Activated naive CD4-positive, alpha-beta T cell treated with Interleukin-2 at 50 U/mL for 16 hours (primary cell): Measurements from ENCODE around the gene SEMA6B.
A peak's percentile ranks its signal among the peaks of the same experiment; 100 is the strongest.

Experiments used
- DNase-seq: peaks from one replicate; pipeline ENCODE4 v3.0.0-alpha.2; 2020

SEMA6B gene

GRCh38 chr19:4588291-4588761, 28.8 kb upstream of the SEMA6B start:
- DNase-seq = no peak

GRCh38 chr19:4587527-4587926, 28.0 kb upstream of the SEMA6B start:
- no peak for DNase-seq

- no peak for DNase-seq
These were observed 27.2 kb upstream of the SEMA6B start for GRCh38 chr19:4586691-4587090.

GRCh38 chr19:4586245-4586644, 26.8 kb upstream of the SEMA6B start:
- no peak for DNase-seq

- no peak for DNase-seq
These were observed 26.1 kb upstream of the SEMA6B start for GRCh38 chr19:4585556-4585955.

GRCh38 chr19:4584670-4585460, 25.4 kb upstream of the SEMA6B start:
- DNase-seq = no peak

GRCh38 chr19:4583961-4584669, 24.6 kb upstream of the SEMA6B start:
- peak; percentile 8 for DNase-seq

- no peak for DNase-seq
These were observed 23.7 kb upstream of the SEMA6B start for GRCh38 chr19:4582980-4583842.

- peak; percentile 14 for DNase-seq
These were observed 22.4 kb upstream of the SEMA6B start for GRCh38 chr19:4581666-4582553.

GRCh38 chr19:4580961-4581665, 21.6 kb upstream of the SEMA6B start:
- DNase-seq = no peak

- DNase-seq = no peak
These were observed 20.8 kb upstream of the SEMA6B start for GRCh38 chr19:4580021-4580901.

- no peak for DNase-seq
These were observed 19.9 kb upstream of the SEMA6B start for GRCh38 chr19:4579389-4579788.

GRCh38 chr19:4578552-4579248, 19.2 kb upstream of the SEMA6B start:
- DNase-seq = no peak

GRCh38 chr19:4577020-4577782, 17.7 kb upstream of the SEMA6B start:
- DNase-seq = no peak

GRCh38 chr19:4576016-4576933, 16.8 kb upstream of the SEMA6B start:
- peak; percentile 74 for DNase-seq

GRCh38 chr19:4575267-4576015, 16.0 kb upstream of the SEMA6B start:
- no peak for DNase-seq

- no peak for DNase-seq
These were observed 14.2 kb upstream of the SEMA6B start for GRCh38 chr19:4573682-4574081.
